GM21529 (cell line): ENCODE measurements around the gene MED13.
A peak's percentile ranks its signal among the peaks of the same experiment; 100 is the strongest.
"Not testable (repeated sequence)": the region's sequence is repeated elsewhere in the genome, so short reads cannot be mapped to it uniquely, and the experiment has no call there.

Source experiments
- ATAC-seq: cut with Tn5 transposase; IDR thresholded peaks from one replicate; pipeline ENCODE4 v1.9.1; 2021; ENCODE audit not compliant: unreplicated experiment

Gene MED13

GRCh38 chr17:61998534-61998933, 66.5 kb downstream of the MED13 start:
- ATAC-seq = not testable (repeated sequence)

GRCh38 chr17:61997664-61998063, 67.4 kb downstream of the MED13 start:
- no peak for ATAC-seq

- ATAC-seq = no peak
Measured at GRCh38 chr17:61996916-61997605, 68.0 kb downstream of the MED13 start.

- no peak for ATAC-seq
Measured at GRCh38 chr17:61989509-61989908, 75.6 kb downstream of the MED13 start.

- ATAC-seq = no peak
Measured at GRCh38 chr17:61986898-61987297, 78.2 kb downstream of the MED13 start.

- ATAC-seq = no peak
Measured at GRCh38 chr17:61984821-61985220, 80.3 kb downstream of the MED13 start.

GRCh38 chr17:61981323-61981722, 83.8 kb downstream of the MED13 start:
- no peak for ATAC-seq

GRCh38 chr17:61980535-61980934, 84.5 kb downstream of the MED13 start:
- no peak for ATAC-seq

GRCh38 chr17:61974115-61974514, 91.0 kb downstream of the MED13 start:
- ATAC-seq = no peak

- no peak for ATAC-seq
Measured at GRCh38 chr17:61972311-61972710, 92.8 kb downstream of the MED13 start.

GRCh38 chr17:61970030-61970429, 95.0 kb downstream of the MED13 start:
- no peak for ATAC-seq

- ATAC-seq = no peak
Measured at GRCh38 chr17:61968757-61969156, 96.3 kb downstream of the MED13 start.

GRCh38 chr17:61967729-61968128, 97.3 kb downstream of the MED13 start:
- ATAC-seq = no peak

GRCh38 chr17:61966191-61966590, 98.9 kb downstream of the MED13 start:
- ATAC-seq = no peak

GRCh38 chr17:61955619-61956018, 109.5 kb downstream of the MED13 start:
- no peak for ATAC-seq

- no peak for ATAC-seq
Measured at GRCh38 chr17:61947367-61948078, 117.6 kb downstream of the MED13 start.

- ATAC-seq = no peak
Measured at GRCh38 chr17:61946359-61946758, 118.7 kb downstream of the MED13 start.

GRCh38 chr17:61943117-61943516, 122.0 kb downstream of the MED13 start:
- no peak for ATAC-seq

- ATAC-seq = no peak
Measured at GRCh38 chr17:61942085-61942484, 123.0 kb downstream of the MED13 start.

- ATAC-seq = no peak
Measured at GRCh38 chr17:61928101-61928436, 137.0 kb downstream of the MED13 start.

GRCh38 chr17:61927208-61928100, 137.6 kb downstream of the MED13 start, which contains the start of gene INTS2:
Gene INTS2 (minus strand): TSS chr17:61927982. CDS start chr17:61926644, 1,338 bp downstream.
- ATAC-seq = peak; percentile 81

GRCh38 chr17:61926826-61927207, 138.3 kb downstream of the MED13 start:
- no peak for ATAC-seq
